ENCODE data around the gene FAM89B. TPM values are rescaled to one million over a fixed set of nuclear protein-coding genes. Genes with fewer than 3 reads are reported as not detected.

Gene FAM89B
- total RNA-seq, 2 experiments from 2014 or later = 12.7 to 16.0 TPM

GRCh38 chr11:65537296-65537597 is 35.1 kb upstream of the FAM89B start:
- peaks cover 12% of the 10 kb centered on the region for H3K4me1 Mint-ChIP-seq (ENCODE audit: low read depth)
- POLR2A ChIA-PET = interaction anchor here (0.8 to 3.9 kb wide), 4 partner anchors 9 to 39 kb away, joined by 3 to 18 read pairs (median 4); partner anchors contain the start of genes MALAT1 and SCYL1
- DNase-seq (no peak), ATAC-seq (no peak)
- no peak overlapping the region for H3K4me3 Mint-ChIP-seq
- H3K27ac Mint-ChIP-seq = no peak overlapping the region
- H3K27me3 Mint-ChIP-seq = no peaks in the 10 kb centered on the region
- intact Hi-C loops (cut with micrococcal nuclease) = no loop called here
- no peak for TF ChIP-seq CTCF (IDR thresholded peaks at IDR 0.05)
- H3K36me3 Mint-ChIP-seq (ENCODE audit: low read depth) = peaks cover 10% of the 10 kb centered on the region
- no peaks in the 10 kb centered on the region for H3K9me3 Mint-ChIP-seq
- CTCF ChIA-PET = interaction anchor here (1.0 to 1.4 kb wide), 3 partner anchors 12 to 56 kb away, joined by 3 to 4 read pairs (median 3); partner anchors contain the start of gene SCYL1

- intact Hi-C loops (cut with micrococcal nuclease) = no loop called here
- DNase-seq (no peak), ATAC-seq (no peak)
- Mint-ChIP-seq H3K36me3 (ENCODE audit: low read depth) (peaks cover 9% of the 10 kb centered on the region), H3K4me3 (no peak overlapping the region), H3K27ac (peak overlapping the region; percentile 30), H3K4me1 (ENCODE audit: low read depth) (peaks cover 14% of the 10 kb centered on the region), H3K27me3 (no peaks in the 10 kb centered on the region), H3K9me3 (no peaks in the 10 kb centered on the region)
- ChIA-PET CTCF (interaction anchor here (1.0 to 1.4 kb wide), 4 partner anchors 13 to 50 kb away, joined by 3 to 4 read pairs (median 4); partner anchors contain the start of genes EHBP1L1 and SCYL1), POLR2A (interaction anchor here (0.8 to 3.9 kb wide), 5 partner anchors 8 to 39 kb away, joined by 3 to 18 read pairs (median 5); partner anchors contain the start of genes EHBP1L1, MALAT1 and SCYL1)
- TF ChIP-seq CTCF (IDR thresholded peaks at IDR 0.05) = no peak
These were observed 34.6 kb upstream of the FAM89B start for GRCh38 chr11:65537620-65538231.

GRCh38 chr11:65538232-65538914 is 34.0 kb upstream of the FAM89B start:
- Mint-ChIP-seq H3K4me3 (no peak overlapping the region), H3K27me3 (no peaks in the 10 kb centered on the region), H3K9me3 (no peaks in the 10 kb centered on the region), H3K4me1 (ENCODE audit: low read depth) (peaks cover 14% of the 10 kb centered on the region), H3K27ac (peak overlapping the region; percentile 30), H3K36me3 (ENCODE audit: low read depth) (peaks cover 9% of the 10 kb centered on the region)
- CTCF ChIA-PET = interaction anchor here (1.0 to 1.4 kb wide), 4 partner anchors 13 to 50 kb away, joined by 3 to 4 read pairs (median 4); partner anchors contain the start of genes EHBP1L1 and SCYL1
- intact Hi-C loops (cut with micrococcal nuclease) = no loop called here
- TF ChIP-seq CTCF (IDR thresholded peaks at IDR 0.05) = no peak
- ATAC-seq (no peak), DNase-seq (no peak)
- POLR2A ChIA-PET = interaction anchor here (0.9 to 3.9 kb wide), 6 partner anchors 12 to 62 kb away, joined by 3 to 25 read pairs (median 6); partner anchors contain the start of genes EHBP1L1, FAM89B and SCYL1

GRCh38 chr11:65538915-65539743 is 33.2 kb upstream of the FAM89B start:
- Mint-ChIP-seq H3K27me3 (no peaks in the 10 kb centered on the region), H3K36me3 (ENCODE audit: low read depth) (peaks cover 9% of the 10 kb centered on the region), H3K4me3 (no peak overlapping the region), H3K27ac (no peak overlapping the region), H3K9me3 (no peaks in the 10 kb centered on the region), H3K4me1 (ENCODE audit: low read depth) (peaks cover 14% of the 10 kb centered on the region)
- ATAC-seq (no peak), DNase-seq (no peak)
- POLR2A ChIA-PET = interaction anchor here (0.6 to 4.4 kb wide), 17 partner anchors 8 to 76 kb away, joined by 3 to 26 read pairs (median 5); partner anchors contain the start of genes EHBP1L1, FAM89B, KCNK7 and SCYL1
- no peak for TF ChIP-seq CTCF (IDR thresholded peaks at IDR 0.05)
- CTCF ChIA-PET = interaction anchor here (1.2 to 3.3 kb wide), 15 partner anchors 9 to 173 kb away, joined by 4 to 59 read pairs (median 10); partner anchors contain the start of genes FAM89B, KAT5, KCNK7 and LTBP3
- intact Hi-C loops (cut with micrococcal nuclease) = no loop called here
